GM13977 (cell line): ENCODE data around the gene CDK5R2.
A peak's percentile ranks its signal among the peaks of the same experiment; 100 is the strongest.

Source experiments
- DNase-seq: peaks from one replicate; pipeline ENCODE4 v3.0.0; 2012; ENCODE audit warnings: low spot score
- CTCF ChIP-seq: IDR thresholded peaks from 2 replicates; pipeline ENCODE4 v1.5.1; 2012; ENCODE audit warnings: mild to moderate bottlenecking, control low read depth; ENCODE audit not compliant: insufficient read depth; ENCODE audit errors: extremely low read depth, missing control alignments
- in situ Hi-C: fragments of 300-500 bp; cut with MboI; formaldehyde crosslinking; loops from one replicate; pipeline ENCODE4 v1.12.0; 2022; ENCODE audit warnings: low sequenced_read_pairs, low pct_unique_long_range_greater_than_20kb, mixed read lengths, inconsistent platforms; ENCODE audit not compliant: unreplicated experiment

The CDK5R2 gene

GRCh38 chr2:219001577-219002394, 42.3 kb downstream of the CDK5R2 start:
- DNase-seq = peak; percentile 70
- in situ Hi-C loops = no loop called here
- no peak for TF ChIP-seq CTCF

GRCh38 chr2:219002395-219003266, 43.2 kb downstream of the CDK5R2 start:
- in situ Hi-C loops = no loop called here

GRCh38 chr2:219003267-219003634, 43.8 kb downstream of the CDK5R2 start:
- in situ Hi-C loops = no loop called here
- DNase-seq = no peak
- TF ChIP-seq CTCF = no peak

More at GRCh38 chr2:219002395-219003266, 43.2 kb downstream of the CDK5R2 start:
- peak; percentile 67 for TF ChIP-seq CTCF
- no peak for DNase-seq

- DNase-seq = no peak
- TF ChIP-seq CTCF = no peak
- in situ Hi-C loops = no loop called here
These were observed 44.5 kb downstream of the CDK5R2 start for GRCh38 chr2:219003979-219004378.

GRCh38 chr2:219009294-219009693, 49.8 kb downstream of the CDK5R2 start:
- in situ Hi-C loops = no loop called here
- TF ChIP-seq CTCF = no peak
- no peak for DNase-seq

GRCh38 chr2:219010162-219010756, 50.8 kb downstream of the CDK5R2 start:
- peak; percentile 65 for TF ChIP-seq CTCF
- in situ Hi-C loops = no loop called here
- DNase-seq = no peak
